NCI-H510A (cell line): ENCODE results near the gene PPP3R2.
"Not testable (repeated sequence)": the region's sequence is repeated elsewhere in the genome, so short reads cannot be mapped to it uniquely, and the experiment has no call there.

Experiments used
- DNase-seq: peaks from one replicate; lab custom pipeline; 2025; lab: John Stamatoyannopoulos, UW

Gene PPP3R2

GRCh38 chr9:101587332-101588043 lies 7.3 kb downstream of the PPP3R2 start:
- DNase-seq, result no peak

GRCh38 chr9:101586651-101587050 lies 8.1 kb downstream of the PPP3R2 start:
- DNase-seq, result no peak

- no peak for DNase-seq
These were observed 9.0 kb downstream of the PPP3R2 start for GRCh38 chr9:101585740-101586139.

GRCh38 chr9:101582553-101582952 lies 12.2 kb downstream of the PPP3R2 start:
- DNase-seq, result no peak

GRCh38 chr9:101579711-101580545 lies 14.8 kb downstream of the PPP3R2 start:
- DNase-seq, result no peak

- DNase-seq, result no peak
These were observed 16.4 kb downstream of the PPP3R2 start for GRCh38 chr9:101578378-101578777.

GRCh38 chr9:101574731-101575333 lies 19.9 kb downstream of the PPP3R2 start:
- no peak for DNase-seq

GRCh38 chr9:101572316-101572715 lies 22.5 kb downstream of the PPP3R2 start:
- no peak for DNase-seq

GRCh38 chr9:101571114-101571513 lies 23.7 kb downstream of the PPP3R2 start:
- no peak for DNase-seq

- DNase-seq, result no peak
These were observed 24.8 kb downstream of the PPP3R2 start for GRCh38 chr9:101569741-101570501.

- DNase-seq, result no peak
These were observed 26.9 kb downstream of the PPP3R2 start for GRCh38 chr9:101567725-101568350.

GRCh38 chr9:101566904-101567724 lies 27.7 kb downstream of the PPP3R2 start:
- no peak for DNase-seq

- no peak for DNase-seq
These were observed 30.5 kb downstream of the PPP3R2 start for GRCh38 chr9:101564252-101564651.

GRCh38 chr9:101562966-101563365 lies 31.8 kb downstream of the PPP3R2 start:
- no peak for DNase-seq

- DNase-seq, result no peak
These were observed 33.0 kb downstream of the PPP3R2 start for GRCh38 chr9:101561740-101562139.

- DNase-seq, result not testable (repeated sequence)
These were observed 45.2 kb downstream of the PPP3R2 start for GRCh38 chr9:101549472-101550098.

GRCh38 chr9:101543098-101543735 lies 51.6 kb downstream of the PPP3R2 start:
- DNase-seq, result no peak
